GM18861 (cell line): ENCODE results near the gene SLC38A10.

Experiments
- ATAC-seq: cut with Tn5 transposase; IDR thresholded peaks from one replicate; pipeline ENCODE4 v1.9.1; 2021; ENCODE audit not compliant: unreplicated experiment

The SLC38A10 gene

DNA sequence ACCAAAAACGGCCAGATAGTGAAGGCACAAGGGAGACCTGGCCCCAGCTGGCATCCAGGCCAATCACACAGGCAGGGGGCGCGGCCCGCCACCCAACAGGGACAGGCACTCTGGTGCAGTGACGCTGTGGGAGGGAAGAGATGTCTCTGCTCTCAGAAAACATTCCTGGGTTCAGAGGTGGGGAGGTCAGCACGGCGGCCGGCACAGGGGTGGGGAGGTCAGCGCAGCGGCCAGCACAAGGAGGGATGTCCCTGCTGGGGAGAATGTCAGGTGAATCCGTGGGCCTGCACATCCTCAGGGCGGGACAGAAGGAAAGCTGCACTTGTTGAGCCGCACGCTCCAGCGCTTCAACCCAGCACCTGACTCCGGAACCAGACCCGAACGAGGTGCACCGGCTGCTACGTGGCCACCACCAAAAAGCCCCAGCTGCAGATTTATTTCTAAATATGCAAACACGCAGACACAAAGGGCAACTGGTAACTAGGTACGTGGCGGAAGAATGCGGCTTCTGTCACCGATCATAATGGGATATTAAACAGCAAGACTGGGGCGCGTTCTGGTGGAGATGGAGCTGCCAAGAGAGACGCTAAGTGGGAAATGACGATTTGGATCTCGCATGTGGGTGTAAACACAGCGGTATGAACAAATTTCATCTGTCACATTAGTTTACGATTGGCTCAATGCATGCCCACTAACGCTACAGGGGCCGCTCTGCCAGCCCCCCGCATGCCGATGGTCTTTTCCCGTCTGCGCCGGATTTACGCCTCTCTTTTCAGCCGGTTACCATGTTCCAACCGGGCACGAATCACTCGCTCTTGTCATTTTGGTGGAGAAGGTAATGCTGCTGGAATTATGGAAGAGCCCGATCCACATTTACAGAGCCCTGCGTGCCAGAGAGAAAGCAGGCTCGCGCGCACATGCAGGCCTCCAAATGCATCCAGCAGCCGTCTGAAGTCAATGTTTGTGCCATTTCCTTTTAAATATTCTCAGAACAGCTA, 15.5 kb downstream of the SLC38A10 start:
- ATAC-seq: no peak

GRCh38 chr17:81278831-81279230, 16.3 kb downstream of the SLC38A10 start:
- ATAC-seq: no peak

- no peak for ATAC-seq
Measured at GRCh38 chr17:81277946-81278693, 17.0 kb downstream of the SLC38A10 start.

GRCh38 chr17:81277421-81277820, 17.7 kb downstream of the SLC38A10 start:
- ATAC-seq: no peak

- ATAC-seq: no peak
Measured at GRCh38 chr17:81276781-81277180, 18.3 kb downstream of the SLC38A10 start.

DNA sequence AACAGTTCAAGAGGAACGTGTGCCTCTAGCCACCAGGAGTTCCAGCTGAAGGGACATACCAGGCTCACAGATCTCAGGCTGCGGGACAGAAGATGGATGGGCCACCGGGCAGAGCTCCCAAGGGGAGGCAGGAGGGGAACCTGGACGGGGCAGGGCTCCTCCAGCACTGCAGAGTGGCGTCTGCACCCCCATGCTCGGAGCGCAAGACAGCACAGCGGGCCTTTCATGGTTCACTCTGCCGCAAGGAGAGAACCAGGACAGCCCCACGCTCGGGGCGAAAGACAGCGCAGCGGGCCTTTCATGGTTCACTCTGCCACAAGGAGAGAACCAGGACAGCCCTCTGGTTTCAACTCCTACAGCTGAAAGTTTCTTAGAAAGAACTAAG, 20.6 kb downstream of the SLC38A10 start:
- ATAC-seq: no peak

- no peak for ATAC-seq
Measured at GRCh38 chr17:81273698-81274470, 21.2 kb downstream of the SLC38A10 start.

DNA sequence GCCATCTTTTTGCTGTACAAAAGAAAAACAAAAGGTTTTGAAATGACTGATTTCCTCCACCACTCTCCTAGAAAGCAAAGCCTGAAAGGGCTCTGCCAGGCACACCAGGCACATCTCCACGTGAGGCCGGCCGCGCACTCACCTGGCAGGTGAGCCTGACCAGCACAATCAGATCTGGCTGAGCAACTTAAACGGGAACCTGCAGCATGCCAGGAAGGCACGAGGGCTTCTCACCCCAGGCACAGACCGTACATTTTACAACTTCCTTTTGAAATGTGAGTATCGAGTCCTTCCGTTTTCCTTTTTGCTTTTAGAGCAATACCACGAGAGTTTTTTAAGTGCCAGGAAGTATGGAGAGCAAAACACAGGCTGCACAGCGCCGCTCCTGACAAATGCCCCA, 22.5 kb downstream of the SLC38A10 start:
- ATAC-seq: no peak

DNA sequence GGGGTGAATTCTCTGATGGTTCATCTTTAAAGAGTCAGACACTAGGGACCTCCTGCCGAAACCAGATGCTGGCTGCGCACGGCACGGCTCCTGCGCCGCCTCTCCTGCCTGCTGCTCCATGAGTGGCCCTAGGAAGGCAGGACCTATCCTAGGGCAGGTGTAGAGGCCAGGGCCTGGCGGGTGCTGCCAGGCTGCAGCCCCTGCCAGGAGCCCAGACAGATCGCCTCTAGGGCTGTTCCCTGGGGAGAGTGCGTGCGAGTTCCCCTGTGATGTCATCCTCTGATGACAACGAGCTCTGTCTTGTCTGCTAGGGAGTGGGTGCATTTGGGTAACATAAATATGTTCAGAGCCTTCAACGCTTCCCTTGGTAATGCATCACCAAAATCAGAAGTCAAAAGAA, 23.9 kb downstream of the SLC38A10 start:
- no peak for ATAC-seq

DNA sequence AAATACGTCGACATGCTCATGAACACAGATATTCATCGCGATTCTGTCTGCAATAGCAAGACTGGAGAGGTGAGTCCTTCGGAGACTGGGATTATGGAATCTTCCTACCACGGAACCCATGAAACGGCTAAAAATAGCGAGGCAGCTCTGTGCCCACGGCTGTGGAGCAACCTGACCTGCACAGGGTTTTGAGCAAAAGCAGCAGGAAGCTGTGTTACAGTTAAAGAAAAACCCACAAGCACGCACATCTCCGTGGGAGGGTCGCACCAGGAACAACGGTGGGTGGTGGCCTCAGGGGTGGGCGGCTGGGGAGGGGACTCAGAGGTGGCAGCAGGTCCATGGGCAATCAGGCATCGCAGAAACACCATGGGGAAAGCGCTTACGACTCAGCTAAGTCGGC, 24.8 kb downstream of the SLC38A10 start:
- ATAC-seq: no peak

GRCh38 chr17:81267390-81268067, 27.6 kb downstream of the SLC38A10 start:
- ATAC-seq: no peak

- no peak for ATAC-seq
Measured at GRCh38 chr17:81265576-81265975, 29.5 kb downstream of the SLC38A10 start.

GRCh38 chr17:81264640-81265039, 30.5 kb downstream of the SLC38A10 start:
- no peak for ATAC-seq

GRCh38 chr17:81263371-81264181, 31.5 kb downstream of the SLC38A10 start:
- no peak for ATAC-seq

DNA sequence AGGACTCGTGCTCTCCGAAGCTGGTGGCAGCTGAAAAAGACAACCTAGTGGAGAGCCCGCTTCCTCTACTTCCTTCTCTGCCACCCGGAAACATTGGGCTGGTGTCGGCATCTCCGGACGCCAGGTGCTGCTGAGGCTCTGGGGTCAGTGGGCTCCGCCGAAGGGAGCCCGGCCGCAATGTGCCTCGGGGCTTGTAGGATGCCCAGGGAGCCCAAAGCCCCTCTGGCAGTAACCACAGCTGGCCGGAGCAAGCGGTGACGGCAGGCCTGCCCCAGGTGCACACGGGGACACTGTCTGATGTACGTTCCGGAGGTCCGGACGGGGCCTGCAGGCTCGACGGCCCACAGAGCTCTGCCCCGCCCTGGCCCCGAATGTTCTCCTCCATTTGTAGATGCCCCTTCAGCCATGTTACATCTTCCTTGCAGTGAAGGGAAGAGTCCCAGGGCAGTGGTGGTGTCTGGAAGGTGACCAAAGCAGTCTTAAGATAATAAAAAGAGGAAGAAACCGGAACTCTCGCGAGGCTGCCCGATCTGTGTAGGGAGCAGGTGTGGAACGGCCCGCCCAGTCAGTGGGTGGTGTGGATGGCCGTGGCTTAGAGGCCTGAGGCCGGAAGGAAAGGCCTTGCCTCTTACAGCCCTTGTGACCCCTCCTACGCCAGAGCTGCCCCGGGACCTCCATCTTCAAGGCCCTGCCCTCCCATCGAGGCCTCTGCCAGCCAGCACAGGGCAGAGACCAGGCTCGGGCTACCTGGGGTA, 33.3 kb downstream of the SLC38A10 start:
- no peak for ATAC-seq

- no peak for ATAC-seq
Measured at GRCh38 chr17:81261096-81261495, 34.0 kb downstream of the SLC38A10 start.

DNA sequence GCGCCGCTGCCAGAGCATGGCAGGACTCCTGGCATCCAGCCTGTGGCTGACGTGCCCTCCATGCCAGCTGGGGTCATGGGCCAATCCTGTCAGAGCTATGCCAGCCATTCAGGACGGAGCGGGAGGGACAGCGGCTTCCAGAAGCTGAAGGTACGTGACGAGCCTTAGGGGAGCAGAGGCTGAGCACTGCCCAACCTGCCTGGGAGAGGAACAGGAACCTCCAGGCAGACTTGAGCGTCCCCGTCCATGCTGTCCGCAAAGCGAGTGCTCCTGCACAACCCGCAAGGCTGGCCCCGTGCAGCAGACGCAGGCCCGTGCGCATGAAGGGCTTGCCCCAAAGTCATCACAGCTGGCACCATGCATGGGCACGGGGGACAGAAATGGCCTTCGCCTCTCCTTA, 34.5 kb downstream of the SLC38A10 start:
- no peak for ATAC-seq

GRCh38 chr17:81260171-81260570, 34.9 kb downstream of the SLC38A10 start:
- ATAC-seq: no peak

DNA sequence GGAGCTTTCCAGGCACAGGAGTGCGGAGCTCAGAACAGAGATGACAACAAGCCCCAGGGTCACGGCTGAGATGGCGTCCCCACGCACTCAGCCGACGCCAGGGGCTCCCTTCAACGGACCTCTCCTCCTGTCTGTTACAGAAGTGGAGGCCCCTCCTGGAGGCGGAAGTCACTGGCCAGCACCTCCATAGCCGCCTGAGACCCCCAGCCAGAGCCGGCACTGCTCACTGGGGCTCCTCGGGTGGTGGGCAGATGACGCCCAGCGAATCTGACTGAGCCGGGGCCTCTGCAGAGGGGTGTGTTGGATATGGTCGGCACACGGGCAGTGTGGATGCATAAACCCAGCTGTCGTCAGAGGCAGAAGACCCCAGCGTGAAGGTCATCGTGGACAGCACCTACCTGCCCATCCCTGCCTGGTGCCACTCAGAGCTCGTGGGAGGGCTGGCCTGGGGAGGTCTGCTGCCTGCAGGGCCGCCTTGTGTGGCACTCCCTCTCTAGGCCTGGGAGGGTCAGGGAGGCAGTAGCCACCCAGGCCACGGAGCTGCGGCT, 36.0 kb downstream of the SLC38A10 start:
- no peak for ATAC-seq
